Keratinocyte (primary cell): Measurements from ENCODE around the gene FLAD1. TPM values are rescaled to one million over a fixed set of nuclear protein-coding genes. Genes with fewer than 3 reads are reported as not detected.

Experiments used
- DNase-seq: peaks from one replicate; pipeline ENCODE4 v3.0.0-alpha.2; 2011; ENCODE audit warnings: low read depth, missing footprints, low spot score
- FAIRE-seq: peaks from 2 replicates; lab custom pipeline; 2011; peaks lifted over from hg19 to GRCh38; lab: Jason Lieb, UNC
- H2AFZ ChIP-seq: 2 replicates; pipeline ENCODE4 v1.6.0; 2012; ENCODE audit warnings: low read length, control low read depth, inconsistent platforms; ENCODE audit not compliant: control insufficient read depth
- H3K27ac ChIP-seq: 2 replicates; pipeline ENCODE4 v1.5.1; 2011; ENCODE audit warnings: low read length; ENCODE audit not compliant: control insufficient read depth, insufficient read depth
- H3K27me3 ChIP-seq: 3 replicates; pipeline ENCODE4 v1.6.0; 2011; ENCODE audit warnings: low read length; ENCODE audit not compliant: control insufficient read depth, insufficient read depth; ENCODE audit errors: extremely low read depth
- H3K36me3 ChIP-seq, 2 experiments: 2 replicates in 1 of 2; 3 replicates in 1 of 2; pipeline ENCODE4 v1.5.1; 2011; ENCODE audit warnings: low read length in 2 of 2, mild to moderate bottlenecking in 1 of 2; ENCODE audit not compliant: control insufficient read depth in 2 of 2, insufficient read depth in 2 of 2; ENCODE audit errors: extremely low read depth in 1 of 2
- H3K4me1 ChIP-seq: 3 replicates; pipeline ENCODE4 v1.5.1; 2011; ENCODE audit warnings: low read length; ENCODE audit not compliant: control insufficient read depth, insufficient read depth; ENCODE audit errors: extremely low read depth
- H3K4me2 ChIP-seq: 3 replicates; pipeline ENCODE4 v1.6.0; 2011; ENCODE audit warnings: low read depth, low read length; ENCODE audit not compliant: control insufficient read depth, insufficient read depth; ENCODE audit errors: extremely low read depth
- H3K4me3 ChIP-seq, 3 experiments: fragments of 200-600 bp in 1 of 3; sonication (generic) in 1 of 3; 2 replicates in 2 of 3; 3 replicates in 1 of 3; pipeline ENCODE4 v1.5.1; 2011 to 2016; ENCODE audit warnings: low read length in 3 of 3, mild to moderate bottlenecking in 3 of 3, control low read depth in 2 of 3, inconsistent platforms in 1 of 3, low read depth in 1 of 3, mixed read lengths in 1 of 3, mixed run types in 1 of 3, moderate library complexity in 1 of 3; ENCODE audit not compliant: control insufficient read depth in 2 of 3, insufficient read depth in 2 of 3; ENCODE audit errors: extremely low read depth in 1 of 3
- H3K79me2 ChIP-seq: 2 replicates; pipeline ENCODE4 v1.6.0; 2012; ENCODE audit warnings: low read length; ENCODE audit not compliant: control insufficient read depth, insufficient read depth
- H3K9ac ChIP-seq: 3 replicates; pipeline ENCODE4 v1.6.0; 2011; ENCODE audit warnings: low read length; ENCODE audit not compliant: control insufficient read depth, insufficient read depth; ENCODE audit errors: extremely low read depth
- H3K9me1 ChIP-seq: 3 replicates; pipeline ENCODE4 v1.6.0; 2011; ENCODE audit warnings: low read length; ENCODE audit not compliant: control insufficient read depth, insufficient read depth; ENCODE audit errors: extremely low read depth
- H3K9me3 ChIP-seq: 2 replicates; pipeline ENCODE4 v1.5.1; 2012; ENCODE audit warnings: low read depth, low read length; ENCODE audit not compliant: control insufficient read depth
- H4K20me1 ChIP-seq: 3 replicates; pipeline ENCODE4 v1.6.0; 2011; ENCODE audit warnings: low read length; ENCODE audit not compliant: control insufficient read depth, insufficient read depth; ENCODE audit errors: extremely low read depth
- CTCF ChIP-seq, 3 experiments: IDR thresholded peaks in 1 of 3; conservative IDR thresholded peaks in 1 of 3; optimal IDR thresholded peaks in 1 of 3; 2 replicates in 2 of 3; 3 replicates in 1 of 3; pipeline versions ENCODE3 to v1.5.1; 2011; ENCODE audit warnings: low read length in 3 of 3, mild to moderate bottlenecking in 3 of 3, moderate library complexity in 2 of 3, control low read depth in 1 of 3, inconsistent platforms in 1 of 3; ENCODE audit not compliant: insufficient read depth in 2 of 3; ENCODE audit errors: extremely low read depth in 1 of 3
- EZH2 ChIP-seq: IDR thresholded peaks from one replicate; pipeline ENCODE4 v1.6.1; 2012; ENCODE audit warnings: inconsistent platforms, mild to moderate bottlenecking, low read length, moderate library complexity
- dilution Hi-C: fragments of 300-500 bp; cut with MboI; formaldehyde crosslinking; loops from one replicate; pipeline ENCODE4 v1.7.0; 2020; ENCODE audit warnings: low sequenced_read_pairs; ENCODE audit not compliant: extremely low pct_ligation_motif_present
- polyA plus RNA-seq, 5 experiments: library from polyadenylated mRNA; depleted of rRNA in 3 of 5; stranded (reverse) in 3 of 5; stranded (forward) in 1 of 5; unstranded in 1 of 5; fragments of >200 nt; gene quantifications; 1 replicate in 1 of 5; 2 replicates in 3 of 5; 3 replicates in 1 of 5; pipeline versions ENCODE4 v1.2.1 to v1.2.3, GENCODE V29; 2011 to 2012; ENCODE audit warnings: missing spikeins in 2 of 5, low read depth in 1 of 5, low replicate concordance in 1 of 5

FLAD1 gene
- polyA plus RNA-seq, 1 donor (not counting 4 experiments of a cell fraction or from before 2014, with no cell fraction given) = 51.4 TPM

- Histone ChIP-seq H3K27ac (no peak overlapping the region), H4K20me1 (no peaks in the 10 kb centered on the region), H3K4me1 (peaks cover 20% of the 10 kb centered on the region), H3K9me3 (no peaks in the 10 kb centered on the region), H3K4me3 (no peak overlapping the region), H3K27me3 (no peaks in the 10 kb centered on the region), H3K79me2 (peaks cover 4% of the 10 kb centered on the region), H3K36me3 (peaks cover 9 to 13% of the 10 kb centered on the region in 2 experiments), H2AFZ (no peak overlapping the region), H3K9ac (no peak overlapping the region), H3K9me1 (no peaks in the 10 kb centered on the region), H3K4me2 (no peak overlapping the region)
- TF ChIP-seq EZH2 (no peak), CTCF (optimal IDR thresholded peaks at IDR 0.05 in 1 of 3, IDR thresholded peaks at IDR 0.05 in 1 of 3, conservative IDR thresholded peaks at IDR 0.05 in 1 of 3; ENCODE audit: extremely low read depth in 1 of 3, insufficient read depth in 2 of 3, low read length in 3 of 3) (no peak)
- FAIRE-seq = no peak
- no peak for DNase-seq
- dilution Hi-C loops = no loop called here
These were observed 28.6 kb upstream of the FLAD1 start for GRCh38 chr1:154954541-154954940.

GRCh38 chr1:154955039-154955717 lies 28.0 kb upstream of the FLAD1 start:
- no peak for TF ChIP-seq EZH2
- TF ChIP-seq CTCF (optimal IDR thresholded peaks at IDR 0.05 in 1 of 3, IDR thresholded peaks at IDR 0.05 in 1 of 3, conservative IDR thresholded peaks at IDR 0.05 in 1 of 3; ENCODE audit: extremely low read depth in 1 of 3, insufficient read depth in 2 of 3, low read length in 3 of 3) = no peak
- no peak for FAIRE-seq

More at GRCh38 chr1:154955039-154955717, 28.0 kb upstream of the FLAD1 start:
- Histone ChIP-seq H3K9me3 (no peaks in the 10 kb centered on the region), H3K36me3 (peaks cover 9 to 13% of the 10 kb centered on the region in 2 experiments), H2AFZ (no peak overlapping the region), H3K4me3 (peak overlapping the region; percentile 49 to 71 (median 58)), H4K20me1 (no peaks in the 10 kb centered on the region), H3K27me3 (no peaks in the 10 kb centered on the region), H3K9ac (peak overlapping the region; percentile 56), H3K4me2 (peak overlapping the region; percentile 73), H3K4me1 (peaks cover 22% of the 10 kb centered on the region), H3K27ac (no peak overlapping the region), H3K9me1 (no peaks in the 10 kb centered on the region), H3K79me2 (peaks cover 8% of the 10 kb centered on the region)
- dilution Hi-C loops = no loop called here
- DNase-seq = no peak
